Hepatocyte (in vitro differentiated cells): ENCODE measurements around the gene IGF2BP1.

Experiments used
- CTCF ChIP-seq: fragments of 200-600 bp; sonication (generic); IDR thresholded peaks from 2 replicates; pipeline ENCODE4 v1.5.1; 2016; ENCODE audit warnings: antibody characterized with exemption, mild to moderate bottlenecking; ENCODE audit not compliant: poor library complexity
- EZH2 ChIP-seq: fragments of 200-600 bp; sonication (generic); IDR thresholded peaks from 2 replicates; pipeline ENCODE4 v1.6.1; 2016; ENCODE audit warnings: antibody characterized with exemption, mild to moderate bottlenecking, borderline replicate concordance

GRCh38 chr17:49054342-49055092 is 57.3 kb downstream of the IGF2BP1 start:
- no peak for TF ChIP-seq CTCF
- TF ChIP-seq EZH2: no peak
